ENCODE results near the gene TFCP2L1.

The TFCP2L1 gene

GRCh38 chr2:121173806-121174205, 111.2 kb downstream of the TFCP2L1 start:
- TF ChIP-seq FOXP2 (optimal IDR thresholded peaks at IDR 0.05; ENCODE audit: control extremely low read depth, extremely low read length, insufficient read depth) (no peak), EZH2 (IDR thresholded peaks at IDR 0.05) (no peak), POLR2AphosphoS5 (IDR thresholded peaks at IDR 0.05; ENCODE audit: borderline replicate concordance, low read depth, low read length) (no peak)
- Histone ChIP-seq H3K9me3 (ENCODE audit: low read depth, low read length) (no peaks in the 10 kb centered on the region), H3K9ac (ENCODE audit: insufficient read length) (no peak overlapping the region), H3K4me3 (no peak overlapping the region), H3K36me3 (ENCODE audit: insufficient read depth, low read length) (no peaks in the 10 kb centered on the region), H3K27ac (no peak overlapping the region)
- DNase-seq (ENCODE audit: low read depth, low spot score), result no peak

GRCh38 chr2:121173112-121173511, 111.9 kb downstream of the TFCP2L1 start:
- DNase-seq (ENCODE audit: low read depth, low spot score), result no peak
- TF ChIP-seq POLR2AphosphoS5 (IDR thresholded peaks at IDR 0.05; ENCODE audit: borderline replicate concordance, low read depth, low read length) (no peak), FOXP2 (optimal IDR thresholded peaks at IDR 0.05; ENCODE audit: control extremely low read depth, extremely low read length, insufficient read depth) (no peak), EZH2 (IDR thresholded peaks at IDR 0.05) (no peak)
- Histone ChIP-seq H3K9me3 (ENCODE audit: low read depth, low read length) (no peaks in the 10 kb centered on the region), H3K4me3 (no peak overlapping the region), H3K36me3 (ENCODE audit: insufficient read depth, low read length) (no peaks in the 10 kb centered on the region), H3K27ac (no peak overlapping the region), H3K9ac (ENCODE audit: insufficient read length) (no peak overlapping the region)

- no peak overlapping the region for H3K4me3 ChIP-seq
- H3K36me3 ChIP-seq (ENCODE audit: insufficient read depth, low read length), result no peaks in the 10 kb centered on the region
- H3K27ac ChIP-seq, result no peak overlapping the region
- no peak for TF ChIP-seq FOXP2 (optimal IDR thresholded peaks at IDR 0.05; ENCODE audit: control extremely low read depth, extremely low read length, insufficient read depth)
- no peak for TF ChIP-seq POLR2AphosphoS5 (IDR thresholded peaks at IDR 0.05; ENCODE audit: borderline replicate concordance, low read depth, low read length)
- no peak for TF ChIP-seq EZH2 (IDR thresholded peaks at IDR 0.05)
- DNase-seq (ENCODE audit: low read depth, low spot score), result no peak
- no peak overlapping the region for H3K9ac ChIP-seq (ENCODE audit: insufficient read length)
- H3K9me3 ChIP-seq (ENCODE audit: low read depth, low read length), result no peaks in the 10 kb centered on the region
These were observed 112.5 kb downstream of the TFCP2L1 start for GRCh38 chr2:121172456-121172855.

GRCh38 chr2:121171625-121172119, 113.3 kb downstream of the TFCP2L1 start:
- H3K9ac ChIP-seq (ENCODE audit: insufficient read length), result no peak overlapping the region
- H3K27ac ChIP-seq, result no peak overlapping the region
- TF ChIP-seq FOXP2 (optimal IDR thresholded peaks at IDR 0.05; ENCODE audit: control extremely low read depth, extremely low read length, insufficient read depth) (no peak), EZH2 (IDR thresholded peaks at IDR 0.05) (no peak), POLR2AphosphoS5 (IDR thresholded peaks at IDR 0.05; ENCODE audit: borderline replicate concordance, low read depth, low read length) (no peak)
- no peaks in the 10 kb centered on the region for H3K9me3 ChIP-seq (ENCODE audit: low read depth, low read length)
- no peak for DNase-seq (ENCODE audit: low read depth, low spot score)
- no peaks in the 10 kb centered on the region for H3K36me3 ChIP-seq (ENCODE audit: insufficient read depth, low read length)
- H3K4me3 ChIP-seq, result no peak overlapping the region

GRCh38 chr2:121170577-121170976, 114.4 kb downstream of the TFCP2L1 start:
- Histone ChIP-seq H3K36me3 (ENCODE audit: insufficient read depth, low read length) (no peaks in the 10 kb centered on the region), H3K9me3 (ENCODE audit: low read depth, low read length) (no peaks in the 10 kb centered on the region), H3K27ac (no peak overlapping the region), H3K4me3 (no peak overlapping the region), H3K9ac (ENCODE audit: insufficient read length) (no peak overlapping the region)
- no peak for TF ChIP-seq EZH2 (IDR thresholded peaks at IDR 0.05)
- no peak for TF ChIP-seq POLR2AphosphoS5 (IDR thresholded peaks at IDR 0.05; ENCODE audit: borderline replicate concordance, low read depth, low read length)
- TF ChIP-seq FOXP2 (optimal IDR thresholded peaks at IDR 0.05; ENCODE audit: control extremely low read depth, extremely low read length, insufficient read depth), result no peak
- no peak for DNase-seq (ENCODE audit: low read depth, low spot score)

- H3K9me3 ChIP-seq (ENCODE audit: low read depth, low read length), result no peaks in the 10 kb centered on the region
- no peak for DNase-seq (ENCODE audit: low read depth, low spot score)
- no peak overlapping the region for H3K27ac ChIP-seq
- no peaks in the 10 kb centered on the region for H3K36me3 ChIP-seq (ENCODE audit: insufficient read depth, low read length)
- H3K9ac ChIP-seq (ENCODE audit: insufficient read length), result no peak overlapping the region
- TF ChIP-seq FOXP2 (optimal IDR thresholded peaks at IDR 0.05; ENCODE audit: control extremely low read depth, extremely low read length, insufficient read depth) (no peak), POLR2AphosphoS5 (IDR thresholded peaks at IDR 0.05; ENCODE audit: borderline replicate concordance, low read depth, low read length) (no peak), EZH2 (IDR thresholded peaks at IDR 0.05) (no peak)
- no peak overlapping the region for H3K4me3 ChIP-seq
These were observed 117.6 kb downstream of the TFCP2L1 start for GRCh38 chr2:121167411-121167810.

Measured in SK-N-MC (cell line).